NCI-H2196 (cell line): ENCODE measurements around the gene HOPX.
"Not testable (repeated sequence)": the region's sequence is repeated elsewhere in the genome, so short reads cannot be mapped to it uniquely, and the experiment has no call there.

ENCODE experiments used
- DNase-seq: peaks from one replicate; lab custom pipeline; 2025; ENCODE audit not compliant: unreplicated experiment; lab: John Stamatoyannopoulos, UW

Gene HOPX

GRCh38 chr4:56681158-56681852 is at the start of gene HOPX:
HOPX (minus strand) TSS chr4:56681296; CDS start chr4:56657816, 23,480 bp downstream.
- no peak for DNase-seq

GRCh38 chr4:56730097-56730496 is 49.0 kb upstream of the HOPX start:
- DNase-seq, result no peak

DNA sequence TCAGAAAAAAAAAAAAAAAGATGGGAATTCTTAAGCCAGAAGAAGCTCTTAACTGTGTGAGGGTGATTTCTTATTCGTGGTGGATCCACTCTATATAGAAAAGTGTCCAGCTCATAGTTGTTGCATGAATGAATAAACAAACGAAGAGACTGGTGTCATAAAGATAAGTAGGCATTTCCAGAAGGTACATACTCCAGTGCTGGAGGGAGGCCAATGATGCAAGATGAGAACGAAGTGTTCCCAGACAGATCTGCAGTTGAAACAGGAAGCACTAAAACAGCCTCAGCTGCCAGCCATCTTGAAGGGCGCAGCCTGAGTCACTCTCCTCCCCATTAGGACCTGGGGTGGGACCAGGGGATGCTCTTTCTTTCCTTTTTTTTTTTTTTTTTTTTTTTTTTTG is 47.4 kb upstream of the HOPX start:
- peak; percentile 28 for DNase-seq

DNA sequence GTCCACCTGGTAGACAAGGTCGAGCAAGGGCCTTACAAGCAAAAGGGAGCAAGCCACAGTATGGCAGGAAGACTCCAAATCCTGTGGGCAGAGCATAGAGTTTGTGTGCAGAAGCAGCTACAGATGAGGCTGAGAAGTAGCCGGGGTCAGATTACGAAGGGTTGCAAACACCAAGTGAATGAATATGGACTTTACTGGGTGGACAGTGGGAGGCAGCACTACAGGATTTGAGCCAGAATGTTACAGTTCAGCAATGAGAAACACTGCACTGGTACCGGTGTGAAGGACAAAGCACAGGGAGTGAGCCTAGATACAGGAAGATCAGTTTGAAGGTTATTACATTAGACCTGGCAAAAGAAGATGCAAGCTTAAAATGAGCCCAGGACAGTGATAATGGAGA is 46.1 kb upstream of the HOPX start:
- DNase-seq, result no peak

DNA sequence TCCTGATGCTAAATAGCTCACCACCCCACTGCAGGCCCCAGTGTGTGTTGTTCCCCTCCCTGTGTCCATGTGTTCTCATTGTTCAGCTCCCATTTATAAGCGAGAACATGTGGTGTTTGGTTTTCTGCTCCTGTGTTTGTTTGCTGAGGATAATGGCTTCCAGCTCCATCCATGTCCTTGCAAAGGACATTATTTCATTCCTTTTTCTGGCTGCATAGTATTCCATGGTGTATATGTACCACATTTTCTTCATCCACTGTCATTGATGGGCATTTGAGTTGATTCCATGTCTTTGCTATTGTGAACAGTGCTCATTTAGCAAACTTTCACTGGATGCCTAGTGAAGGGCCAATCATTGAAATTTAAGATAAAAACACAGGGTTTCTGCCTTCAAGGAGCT is 45.5 kb upstream of the HOPX start:
- DNase-seq, result not testable (repeated sequence)

GRCh38 chr4:56723659-56724230 is 42.6 kb upstream of the HOPX start:
- no peak for DNase-seq

- DNase-seq, result no peak
These were observed 42.1 kb upstream of the HOPX start for GRCh38 chr4:56723201-56723605.

GRCh38 chr4:56708146-56708545 is 27.1 kb upstream of the HOPX start:
- DNase-seq, result no peak

- no peak for DNase-seq
These were observed 24.9 kb upstream of the HOPX start for GRCh38 chr4:56705966-56706365.

GRCh38 chr4:56705334-56705733 is 24.2 kb upstream of the HOPX start:
- DNase-seq, result no peak

- DNase-seq, result no peak
These were observed 23.2 kb upstream of the HOPX start for GRCh38 chr4:56704089-56704871.

GRCh38 chr4:56703378-56703777 is 22.3 kb upstream of the HOPX start:
- DNase-seq, result no peak

GRCh38 chr4:56701644-56702043 is 20.5 kb upstream of the HOPX start:
- no peak for DNase-seq

DNA sequence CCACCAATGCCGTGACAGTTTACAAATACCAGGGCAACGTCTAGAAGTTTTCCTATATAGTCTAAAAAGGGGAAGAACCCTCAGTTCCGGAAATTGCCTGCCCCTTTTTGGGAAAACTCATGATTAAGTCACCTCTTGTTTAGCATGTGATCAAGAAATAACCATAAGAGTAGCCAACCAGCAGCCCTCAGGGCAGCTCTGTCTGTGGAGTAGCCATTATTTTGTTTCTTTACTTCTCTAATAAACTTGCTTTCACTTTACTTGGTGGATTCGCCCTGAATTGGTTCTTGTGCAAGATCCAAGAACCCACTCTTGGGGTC is 20.0 kb upstream of the HOPX start:
- DNase-seq, result no peak

GRCh38 chr4:56699537-56700105 is 18.5 kb upstream of the HOPX start:
- DNase-seq, result no peak

GRCh38 chr4:56698329-56698728 is 17.2 kb upstream of the HOPX start:
- no peak for DNase-seq

DNA sequence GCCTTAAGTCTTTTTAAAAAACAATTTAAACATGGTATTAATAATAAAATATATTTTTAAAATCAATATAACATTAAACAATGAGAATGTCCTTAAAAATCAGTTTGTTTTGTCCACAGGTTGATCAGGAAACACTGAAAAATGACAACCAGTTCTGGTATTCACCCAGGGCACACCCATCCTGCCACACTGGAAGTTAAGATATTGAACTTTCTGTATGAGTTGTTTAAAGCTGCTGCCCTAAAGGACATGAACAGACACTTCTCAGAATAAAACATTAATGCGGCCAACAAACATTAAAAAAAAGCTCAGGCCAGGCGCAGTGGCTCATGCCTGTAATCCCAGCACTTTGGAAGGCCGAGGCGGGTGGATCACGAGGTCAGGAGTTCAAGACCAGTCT is 15.0 kb upstream of the HOPX start:
- DNase-seq, result no peak

GRCh38 chr4:56693476-56693875 is 12.4 kb upstream of the HOPX start:
- not testable (repeated sequence) for DNase-seq

- no peak for DNase-seq
These were observed 11.5 kb upstream of the HOPX start for GRCh38 chr4:56692576-56692975.

DNA sequence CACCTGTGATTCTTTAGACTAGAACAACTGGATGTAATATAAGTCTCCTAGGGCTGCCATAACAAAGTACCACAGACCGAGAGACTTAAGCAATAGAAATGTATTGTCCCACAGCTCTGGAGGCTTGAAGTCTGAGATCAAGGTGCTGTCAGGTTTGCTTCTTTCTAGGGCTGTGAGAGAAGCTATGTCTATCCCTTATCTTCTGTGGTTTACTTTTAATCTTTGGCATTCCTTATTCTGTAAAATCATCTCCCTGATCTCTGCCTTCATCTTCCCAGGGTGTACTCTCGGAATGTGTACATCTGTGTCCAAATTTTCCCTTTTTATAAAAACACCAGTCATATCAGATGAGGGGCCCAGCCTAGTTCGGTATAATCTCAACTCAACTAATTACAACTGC is 10.3 kb upstream of the HOPX start:
- no peak for DNase-seq

DNA sequence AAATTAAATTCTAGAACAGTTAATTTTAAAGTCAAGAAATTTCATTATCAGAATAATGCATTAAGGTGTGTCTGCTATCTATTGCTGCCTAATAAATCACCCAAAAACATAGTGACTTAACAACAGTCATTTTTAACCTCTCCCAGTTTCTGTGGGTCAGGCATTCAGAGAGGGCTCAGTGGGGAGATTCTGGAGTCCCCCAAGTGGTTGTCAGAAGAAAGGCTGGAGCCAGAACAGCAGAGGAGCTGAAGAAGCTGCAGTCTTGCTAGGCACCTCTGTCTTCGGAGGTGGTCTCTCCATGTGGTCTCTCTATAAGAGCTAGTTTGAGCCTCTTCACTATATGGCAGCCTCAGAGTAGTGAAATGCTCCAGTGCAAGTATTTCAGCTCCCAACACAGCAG is 9.3 kb upstream of the HOPX start:
- no peak for DNase-seq
